Measurements from ENCODE around the gene VAMP8. TPM values are rescaled to one million over a fixed set of nuclear protein-coding genes. Genes with fewer than 3 reads are reported as not detected.
A peak's percentile ranks its signal among the peaks of the same experiment; 100 is the strongest.

The VAMP8 gene
- total RNA-seq, 1 donor from 2014 or later: 46.2 TPM

DNA sequence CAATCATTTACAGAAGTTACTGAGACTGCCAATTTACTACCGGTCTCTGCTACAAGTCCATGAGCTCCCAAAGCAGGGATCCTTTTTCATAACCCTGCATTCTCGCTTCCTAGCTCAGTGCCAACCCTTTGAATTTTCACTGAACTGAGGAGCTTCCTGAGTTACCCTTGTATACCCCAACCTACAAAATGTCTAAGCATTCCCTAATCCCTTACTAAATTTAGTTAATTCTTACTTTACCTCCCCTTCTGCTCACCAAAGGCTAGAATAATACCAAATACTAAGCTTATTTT, 28.8 kb upstream of the VAMP8 start:
- H3K4me1 ChIP-seq: peaks cover 11% of the 10 kb centered on the region
- peaks cover 0 to 48% of the 10 kb centered on the region in 2 donors for H3K36me3 ChIP-seq

DNA sequence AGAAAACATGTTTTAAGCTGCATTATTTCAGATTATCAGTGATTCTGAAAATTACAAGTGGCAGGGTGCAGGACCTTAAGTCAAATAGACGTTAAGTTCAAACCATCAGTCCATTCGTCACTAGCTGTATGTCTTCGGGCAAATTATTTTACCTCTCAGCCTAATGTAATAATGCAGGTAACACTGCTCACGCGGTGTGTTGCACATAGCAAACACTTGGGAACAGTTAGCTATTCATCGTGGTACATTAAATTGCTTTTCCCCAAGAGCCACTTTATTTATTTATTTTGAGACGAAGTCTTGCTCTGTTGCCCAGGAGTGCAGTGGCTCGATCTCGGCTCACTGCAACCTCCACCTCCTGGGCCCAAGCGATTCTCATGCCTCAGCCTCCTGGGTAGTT, 28.3 kb upstream of the VAMP8 start:
- no peaks in the 10 kb centered on the region for H3K9me3 ChIP-seq
- intact Hi-C loops (cut with DNase I): loop anchor here (10.0 kb wide), 1 partner anchor 56 kb away; the partner anchor contains the start of gene TMEM150A
- no peak for DNase-seq (ENCODE audit: extremely low spot score in 2 of 2)
- H3K4me3 ChIP-seq: no peak overlapping the region
- peaks cover 10% of the 10 kb centered on the region for H3K4me1 ChIP-seq
- H3K36me3 ChIP-seq: peaks cover 0 to 51% of the 10 kb centered on the region in 2 donors
- H3K27ac ChIP-seq: peak overlapping the region; percentile 57
- TF ChIP-seq POLR2AphosphoS5 (IDR thresholded peaks at IDR 0.05; ENCODE audit: insufficient read depth in 1 of 2, low read depth in 1 of 2): no peak
- TF ChIP-seq, protein P1, sequence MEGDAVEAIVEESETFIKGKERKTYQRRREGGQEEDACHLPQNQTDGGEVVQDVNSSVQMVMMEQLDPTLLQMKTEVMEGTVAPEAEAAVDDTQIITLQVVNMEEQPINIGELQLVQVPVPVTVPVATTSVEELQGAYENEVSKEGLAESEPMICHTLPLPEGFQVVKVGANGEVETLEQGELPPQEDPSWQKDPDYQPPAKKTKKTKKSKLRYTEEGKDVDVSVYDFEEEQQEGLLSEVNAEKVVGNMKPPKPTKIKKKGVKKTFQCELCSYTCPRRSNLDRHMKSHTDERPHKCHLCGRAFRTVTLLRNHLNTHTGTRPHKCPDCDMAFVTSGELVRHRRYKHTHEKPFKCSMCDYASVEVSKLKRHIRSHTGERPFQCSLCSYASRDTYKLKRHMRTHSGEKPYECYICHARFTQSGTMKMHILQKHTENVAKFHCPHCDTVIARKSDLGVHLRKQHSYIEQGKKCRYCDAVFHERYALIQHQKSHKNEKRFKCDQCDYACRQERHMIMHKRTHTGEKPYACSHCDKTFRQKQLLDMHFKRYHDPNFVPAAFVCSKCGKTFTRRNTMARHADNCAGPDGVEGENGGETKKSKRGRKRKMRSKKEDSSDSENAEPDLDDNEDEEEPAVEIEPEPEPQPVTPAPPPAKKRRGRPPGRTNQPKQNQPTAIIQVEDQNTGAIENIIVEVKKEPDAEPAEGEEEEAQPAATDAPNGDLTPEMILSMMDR (IDR thresholded peaks at IDR 0.05): no peak
- TF ChIP-seq POLR2A (IDR thresholded peaks at IDR 0.05): no peak
- H3K27me3 ChIP-seq: no peaks in the 10 kb centered on the region

More for the DNA sequence above, 28.8 kb upstream of the VAMP8 start:
- Histone ChIP-seq H3K9me3 (no peaks in the 10 kb centered on the region), H3K4me3 (no peak overlapping the region), H3K27me3 (no peaks in the 10 kb centered on the region), H3K27ac (peak overlapping the region; percentile 28)
- intact Hi-C loops (cut with DNase I): loop anchor here (10.0 kb wide), 1 partner anchor 56 kb away; the partner anchor contains the start of gene TMEM150A
- TF ChIP-seq POLR2AphosphoS5 (IDR thresholded peaks at IDR 0.05; ENCODE audit: insufficient read depth in 1 of 2, low read depth in 1 of 2) (no peak), POLR2A (IDR thresholded peaks at IDR 0.05) (no peak)
- TF ChIP-seq, protein P1 (IDR thresholded peaks at IDR 0.05): no peak
- DNase-seq (ENCODE audit: extremely low spot score in 2 of 2): no peak

GRCh38 chr2:85549826-85550225, 27.6 kb upstream of the VAMP8 start:
- H3K36me3 ChIP-seq: peaks cover 0 to 53% of the 10 kb centered on the region in 2 donors
- H3K4me3 ChIP-seq: no peak overlapping the region
- no peak for DNase-seq (ENCODE audit: extremely low spot score in 2 of 2)
- peaks cover 3% of the 10 kb centered on the region for H3K4me1 ChIP-seq
- H3K9me3 ChIP-seq: no peaks in the 10 kb centered on the region
- no peaks in the 10 kb centered on the region for H3K27me3 ChIP-seq
- TF ChIP-seq, protein P1 (IDR thresholded peaks at IDR 0.05): no peak
- TF ChIP-seq POLR2AphosphoS5 (IDR thresholded peaks at IDR 0.05; ENCODE audit: insufficient read depth in 1 of 2, low read depth in 1 of 2): no peak
- TF ChIP-seq POLR2A (IDR thresholded peaks at IDR 0.05): no peak
- peak overlapping the region; percentile 57 for H3K27ac ChIP-seq
- intact Hi-C loops (cut with DNase I): loop anchor here (10.0 kb wide), 1 partner anchor 55 kb away; the partner anchor contains the start of gene TMEM150A

DNA sequence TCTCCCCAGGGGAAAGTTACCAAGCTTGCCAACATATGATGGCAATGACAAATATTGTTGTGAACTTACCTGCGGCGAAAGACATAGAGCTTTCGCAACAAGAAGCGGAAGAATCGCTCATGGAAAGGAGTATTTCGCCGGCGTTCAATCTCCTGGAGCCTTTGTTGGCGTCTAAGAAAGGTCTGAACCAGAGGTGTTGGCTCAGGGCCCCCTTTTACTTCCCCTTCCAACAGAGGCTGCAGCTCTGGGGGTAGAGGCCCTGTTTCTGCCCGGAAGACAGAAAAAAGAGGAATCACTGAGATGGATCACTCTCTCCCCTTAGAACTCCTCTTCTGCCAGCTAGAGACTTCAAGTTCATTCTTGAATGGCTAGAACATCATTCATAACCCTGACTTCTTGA, 26.9 kb upstream of the VAMP8 start:
- no peaks in the 10 kb centered on the region for H3K27me3 ChIP-seq
- no peaks in the 10 kb centered on the region for H3K4me1 ChIP-seq
- TF ChIP-seq, protein P1 (IDR thresholded peaks at IDR 0.05): no peak
- TF ChIP-seq POLR2A (IDR thresholded peaks at IDR 0.05): no peak
- no peak overlapping the region for H3K4me3 ChIP-seq
- peaks cover 0 to 54% of the 10 kb centered on the region in 2 donors for H3K36me3 ChIP-seq
- DNase-seq (ENCODE audit: extremely low spot score in 2 of 2): no peak
- intact Hi-C loops (cut with DNase I): no loop called here
- H3K9me3 ChIP-seq: no peaks in the 10 kb centered on the region
- peak overlapping the region; percentile 57 for H3K27ac ChIP-seq

- no peaks in the 10 kb centered on the region for H3K27me3 ChIP-seq
- H3K27ac ChIP-seq: peak overlapping the region; percentile 21
- peak in 1 of 2 donors; percentile 56 for TF ChIP-seq POLR2AphosphoS5 (IDR thresholded peaks at IDR 0.05; ENCODE audit: insufficient read depth in 1 of 2, low read depth in 1 of 2)
- TF ChIP-seq POLR2A (IDR thresholded peaks at IDR 0.05): no peak
- TF ChIP-seq, protein P1 (IDR thresholded peaks at IDR 0.05): peak; percentile 90 to 96 (median 96)
- H3K9me3 ChIP-seq: no peaks in the 10 kb centered on the region
- intact Hi-C loops (cut with DNase I): loop anchor here (1.0 kb wide), 1 partner anchor 130 kb away; no protein-coding TSS in a partner anchor
- H3K36me3 ChIP-seq: peaks cover 0 to 54% of the 10 kb centered on the region in 2 donors
- no peak for DNase-seq (ENCODE audit: extremely low spot score in 2 of 2)
- no peak overlapping the region for H3K4me3 ChIP-seq
- H3K4me1 ChIP-seq: no peaks in the 10 kb centered on the region
These were observed 25.4 kb upstream of the VAMP8 start for GRCh38 chr2:85551698-85552678.
